CD4-positive, CD25-positive, alpha-beta regulatory T cell (primary cell): ENCODE measurements around the gene ZNF71. TPM values are rescaled to one million over a fixed set of nuclear protein-coding genes. Genes with fewer than 3 reads are reported as not detected.
A peak's percentile ranks its signal among the peaks of the same experiment; 100 is the strongest.

ENCODE experiments used
- ATAC-seq, 2 donors: fragments of 150-1000 bp; cut with Tn5 transposase; one replicate each; pipeline ENCODE4 v1.10.0; 2021; ENCODE audit warnings: low read depth in 2 of 2, moderate number of reproducible peaks in 2 of 2, moderate library complexity in 1 of 2
- DNase-seq, 3 donors: peaks; one replicate each; pipeline versions ENCODE4 v3.0.0 to v3.0.0-alpha.2; 2012 to 2022; ENCODE audit warnings: mixed read lengths in 1 of 3
- H3K27ac ChIP-seq: one replicate; pipeline ENCODE4 v1.7.0; 2013; ENCODE audit warnings: mild to moderate bottlenecking, low read length; ENCODE audit not compliant: insufficient read depth, poor library complexity, severe bottlenecking
- H3K27me3 ChIP-seq: one replicate; pipeline ENCODE4 v1.7.0; 2013; ENCODE audit warnings: low read length; ENCODE audit not compliant: control insufficient read depth, insufficient read depth
- H3K36me3 ChIP-seq: one replicate; pipeline ENCODE4 v1.7.0; 2013; ENCODE audit warnings: mild to moderate bottlenecking, low read length, moderate library complexity; ENCODE audit not compliant: control insufficient read depth, insufficient read depth
- H3K4me1 ChIP-seq: 2 replicates; pipeline ENCODE4 v1.7.0; 2013; ENCODE audit warnings: mild to moderate bottlenecking, low read length; ENCODE audit not compliant: insufficient read depth, control insufficient read depth, poor library complexity, severe bottlenecking
- H3K4me3 ChIP-seq: one replicate; pipeline ENCODE4 v1.7.0; 2013; ENCODE audit warnings: low read depth, mild to moderate bottlenecking, low read length, moderate library complexity
- H3K9me3 ChIP-seq, 2 experiments: 1 replicate in 1 of 2; 2 replicates in 1 of 2; pipeline ENCODE4 v1.7.0; 2013; ENCODE audit warnings: low read length in 2 of 2, mild to moderate bottlenecking in 1 of 2, moderate library complexity in 1 of 2; ENCODE audit not compliant: control insufficient read depth in 2 of 2
- H3K27ac Mint-ChIP-seq, 3 donors: one replicate each; pipeline ENCODE4 v1.8.0; 2020 to 2022; ENCODE audit warnings: mild to moderate bottlenecking in 3 of 3, mixed read lengths in 3 of 3, moderate library complexity in 2 of 3
- H3K27me3 Mint-ChIP-seq: one replicate; pipeline ENCODE4 v1.8.0; 2022; ENCODE audit warnings: mild to moderate bottlenecking, mixed read lengths
- H3K36me3 Mint-ChIP-seq: one replicate; pipeline ENCODE4 v1.8.0; 2020; ENCODE audit warnings: mixed read lengths
- H3K4me1 Mint-ChIP-seq, 4 donors: one replicate each; pipeline ENCODE4 v1.8.0; 2020 to 2022; ENCODE audit warnings: mixed read lengths in 4 of 4, mild to moderate bottlenecking in 1 of 4
- H3K4me3 Mint-ChIP-seq, 4 donors: one replicate each; pipeline ENCODE4 v1.8.0; 2020 to 2022; ENCODE audit warnings: mild to moderate bottlenecking in 4 of 4, mixed read lengths in 4 of 4, moderate library complexity in 3 of 4
- H3K9me3 Mint-ChIP-seq, 7 donors: one replicate each; pipeline ENCODE4 v1.8.0; 2020 to 2022; ENCODE audit warnings: mixed read lengths in 7 of 7, mild to moderate bottlenecking in 3 of 7, moderate library complexity in 2 of 7
- polyA plus RNA-seq, 4 donors: library from polyadenylated mRNA; unstranded; fragments of 300-500 nt; fragmentation: Illumina TruSeq; gene quantifications; one replicate each; pipeline ENCODE4 v1.2.3, GENCODE V29; 2021
- total RNA-seq: library from RNA; stranded (reverse); gene quantifications from one replicate; pipeline ENCODE4 v1.2.3, GENCODE V29; 2022

ZNF71 gene
- total RNA-seq (3.3 TPM), polyA plus RNA-seq (10 to 100 TPM in 2 of 4 donors, 1 to 10 TPM in 2; 6.9 to 11.4 (median 10.1) TPM)

- H3K27ac ChIP-seq: peak within 1 kb of the TSS; percentile 42
- no peaks in the 10 kb centered on the region for H3K27me3 Mint-ChIP-seq
- peak within 1 kb of the TSS; percentile 52 to 94 (median 88) for H3K27ac Mint-ChIP-seq
Measured at GRCh38 chr19:56594783-56595547, at the start of gene ZNF71. ZNF71 (plus strand) TSS chr19:56595302; CDS start chr19:56601559, 6,257 bp downstream.

GRCh38 chr19:56547535-56547934 is 47.6 kb upstream of the ZNF71 start:
- Mint-ChIP-seq H3K36me3 (peaks cover 53% of the 10 kb centered on the region), H3K9me3 (peaks cover 2 to 72% (median 40%) of the 10 kb centered on the region in 7 donors), H3K4me1 (no peaks in the 10 kb centered on the region), H3K4me3 (no peak overlapping the region), H3K27me3 (no peaks in the 10 kb centered on the region), H3K27ac (no peak overlapping the region)
- peaks cover 53% of the 10 kb centered on the region for H3K36me3 ChIP-seq
- H3K27ac ChIP-seq: no peak overlapping the region
- H3K9me3 ChIP-seq: peaks cover 84 to 91% of the 10 kb centered on the region in 2 experiments
- H3K4me1 ChIP-seq: no peaks in the 10 kb centered on the region
- H3K27me3 ChIP-seq: no peaks in the 10 kb centered on the region
- ATAC-seq (no peak), DNase-seq (no peak)
- no peak overlapping the region for H3K4me3 ChIP-seq

More at GRCh38 chr19:56594783-56595547, at the start of gene ZNF71:
- Histone ChIP-seq H3K4me1 (no peaks in the 10 kb centered on the region), H3K27me3 (no peaks in the 10 kb centered on the region), H3K9me3 (peaks cover 14 to 25% of the 10 kb centered on the region in 2 experiments), H3K36me3 (peaks cover 16% of the 10 kb centered on the region), H3K4me3 (peak within 1 kb of the TSS; percentile 81)
- peaks cover 0 to 27% (median 10%) of the 10 kb centered on the region in 4 donors for H3K4me1 Mint-ChIP-seq
- H3K4me3 Mint-ChIP-seq: peak within 1 kb of the TSS; percentile 90 to 95 (median 92)
- H3K9me3 Mint-ChIP-seq: peaks cover 4 to 37% (median 21%) of the 10 kb centered on the region in 7 donors
- ATAC-seq (peak; percentile 85 to 90), DNase-seq (peak; percentile 74 to 88 (median 79))
- peaks cover 20% of the 10 kb centered on the region for H3K36me3 Mint-ChIP-seq

- DNase-seq (no peak), ATAC-seq (no peak)
- Mint-ChIP-seq H3K27me3 (no peaks in the 10 kb centered on the region), H3K36me3 (peaks cover 43% of the 10 kb centered on the region), H3K27ac (no peak overlapping the region), H3K9me3 (peaks cover 8 to 74% (median 37%) of the 10 kb centered on the region in 7 donors), H3K4me3 (no peak overlapping the region), H3K4me1 (no peaks in the 10 kb centered on the region)
- no peak overlapping the region for H3K4me3 ChIP-seq
- H3K4me1 ChIP-seq: no peaks in the 10 kb centered on the region
- H3K9me3 ChIP-seq: peaks cover 88 to 95% of the 10 kb centered on the region in 2 experiments
- H3K36me3 ChIP-seq: peaks cover 25% of the 10 kb centered on the region
- H3K27me3 ChIP-seq: no peaks in the 10 kb centered on the region
- H3K27ac ChIP-seq: no peak overlapping the region
Measured at GRCh38 chr19:56554272-56554869, 40.7 kb upstream of the ZNF71 start.

- Mint-ChIP-seq H3K27me3 (no peaks in the 10 kb centered on the region), H3K4me3 (no peak overlapping the region), H3K36me3 (peaks cover 17% of the 10 kb centered on the region), H3K9me3 (peaks cover 4 to 86% (median 29%) of the 10 kb centered on the region in 7 donors), H3K27ac (no peak overlapping the region), H3K4me1 (peaks cover 0 to 16% (median 5%) of the 10 kb centered on the region in 4 donors)
- no peaks in the 10 kb centered on the region for H3K36me3 ChIP-seq
- peaks cover 65 to 88% of the 10 kb centered on the region in 2 experiments for H3K9me3 ChIP-seq
- H3K27ac ChIP-seq: no peak overlapping the region
- no peak overlapping the region for H3K4me3 ChIP-seq
- ATAC-seq: no peak
- peaks cover 14% of the 10 kb centered on the region for H3K4me1 ChIP-seq
- no peaks in the 10 kb centered on the region for H3K27me3 ChIP-seq
- DNase-seq: no peak
Measured at GRCh38 chr19:56562766-56563165, 32.3 kb upstream of the ZNF71 start.

- H3K27ac ChIP-seq: peak overlapping the region; percentile 58
- H3K9me3 Mint-ChIP-seq: peaks cover 3 to 67% (median 36%) of the 10 kb centered on the region in 7 donors
- H3K4me1 ChIP-seq: peaks cover 20% of the 10 kb centered on the region
- peaks cover 34% of the 10 kb centered on the region for H3K36me3 Mint-ChIP-seq
- peaks cover 0 to 21% (median 6%) of the 10 kb centered on the region in 4 donors for H3K4me1 Mint-ChIP-seq
- no peaks in the 10 kb centered on the region for H3K27me3 Mint-ChIP-seq
- peaks cover 28% of the 10 kb centered on the region for H3K36me3 ChIP-seq
- peaks cover 68 to 90% of the 10 kb centered on the region in 2 experiments for H3K9me3 ChIP-seq
- H3K4me3 Mint-ChIP-seq: peak overlapping the region; percentile 94 to 98 (median 98)
- H3K27me3 ChIP-seq: no peaks in the 10 kb centered on the region
- peak in 1 of 2 donors; percentile 31 for ATAC-seq
- peak overlapping the region; percentile 73 for H3K4me3 ChIP-seq
- DNase-seq: peak in 1 of 3 donors; percentile 2
- peak overlapping the region; percentile 78 to 90 (median 89) for H3K27ac Mint-ChIP-seq
Measured at GRCh38 chr19:56566904-56567273, 28.2 kb upstream of the ZNF71 start.

- DNase-seq (peak; percentile 81 to 91 (median 83)), ATAC-seq (peak; percentile 94)
- Mint-ChIP-seq H3K27me3 (no peaks in the 10 kb centered on the region), H3K27ac (peak within 1 kb of the TSS; percentile 89 to 90 (median 90)), H3K9me3 (peaks cover 3 to 63% (median 34%) of the 10 kb centered on the region in 7 donors), H3K36me3 (peaks cover 36% of the 10 kb centered on the region), H3K4me3 (peak within 1 kb of the TSS; percentile 94 to 98 (median 98)), H3K4me1 (peaks cover 0 to 21% (median 6%) of the 10 kb centered on the region in 4 donors)
- peaks cover 29% of the 10 kb centered on the region for H3K36me3 ChIP-seq
- H3K4me3 ChIP-seq: peak within 1 kb of the TSS; percentile 73
- H3K4me1 ChIP-seq: peaks cover 20% of the 10 kb centered on the region
- H3K27ac ChIP-seq: peak within 1 kb of the TSS; percentile 58
- no peaks in the 10 kb centered on the region for H3K27me3 ChIP-seq
- H3K9me3 ChIP-seq: peaks cover 65 to 87% of the 10 kb centered on the region in 2 experiments
Measured at GRCh38 chr19:56567274-56568120, 27.6 kb upstream of the ZNF71 start, which contains the start of gene ZNF470. ZNF470 (plus strand) TSS chr19:56567468; CDS start chr19:56570312, 2,844 bp downstream.

- Histone ChIP-seq H3K27ac (no peak overlapping the region), H3K4me3 (no peak overlapping the region), H3K27me3 (no peaks in the 10 kb centered on the region), H3K9me3 (peaks cover 81 to 97% of the 10 kb centered on the region in 2 experiments), H3K4me1 (peaks cover 8% of the 10 kb centered on the region), H3K36me3 (peaks cover 56% of the 10 kb centered on the region)
- H3K4me3 Mint-ChIP-seq: no peak overlapping the region
- no peaks in the 10 kb centered on the region for H3K27me3 Mint-ChIP-seq
- peaks cover 0 to 7% (median 2%) of the 10 kb centered on the region in 4 donors for H3K4me1 Mint-ChIP-seq
- DNase-seq: no peak
- peaks cover 53% of the 10 kb centered on the region for H3K36me3 Mint-ChIP-seq
- peaks cover 0 to 67% (median 30%) of the 10 kb centered on the region in 7 donors for H3K9me3 Mint-ChIP-seq
- no peak for ATAC-seq
- no peak overlapping the region for H3K27ac Mint-ChIP-seq
Measured at GRCh38 chr19:56572589-56572988, 22.5 kb upstream of the ZNF71 start.
